Gastrocnemius medialis (tissue), 4 donors: ENCODE measurements around the gene TMEM214. TPM values are rescaled to one million over a fixed set of nuclear protein-coding genes. Genes with fewer than 3 reads are reported as not detected.

Experiments
- ATAC-seq, 2 donors: fragments of 150-250 bp; one replicate each; pipeline ENCODE4 v1.9.1; 2016
- DNase-seq, 2 donors: peaks; one replicate each; pipeline ENCODE4 v3.0.0-alpha.2; 2019
- H3K27ac ChIP-seq, 4 donors: fragments of 200-600 bp; sonication (generic); 1 replicate in 1 of 4; 2 replicates in 3 of 4; pipeline ENCODE4 v1.5.1; 2016 to 2018; ENCODE audit warnings: mild to moderate bottlenecking in 2 of 4, moderate library complexity in 1 of 4
- H3K27me3 ChIP-seq, 3 donors: fragments of 200-600 bp; sonication (generic) in 2 of 3; 1 replicate in 1 of 3; 2 replicates in 2 of 3; pipeline versions ENCODE4 v1.5.1 to v1.6.0; 2016 to 2019; ENCODE audit warnings: mild to moderate bottlenecking in 1 of 3, moderate library complexity in 1 of 3
- H3K36me3 ChIP-seq, 2 donors: fragments of 200-600 bp; sonication (generic) in 1 of 2; one replicate each; pipeline ENCODE4 v1.5.1; 2017 to 2018
- H3K4me1 ChIP-seq, 2 donors: fragments of 200-600 bp; sonication (generic) in 1 of 2; one replicate each; pipeline ENCODE4 v1.5.1; 2016 to 2017; ENCODE audit warnings: mild to moderate bottlenecking in 2 of 2
- H3K4me3 ChIP-seq, 4 donors: fragments of 200-600 bp; sonication (generic) in 3 of 4; 1 replicate in 1 of 4; 2 replicates in 3 of 4; pipeline ENCODE4 v1.5.1; 2016 to 2019; ENCODE audit warnings: mild to moderate bottlenecking in 2 of 4
- H3K9me3 ChIP-seq, 3 donors: fragments of 200-600 bp; sonication (generic) in 2 of 3; 1 replicate in 1 of 3; 2 replicates in 2 of 3; pipeline ENCODE4 v1.5.1; 2016 to 2019
- CTCF ChIP-seq, 5 experiments: fragments of 450-650 bp in 3 of 5; fragments of 200-600 bp in 2 of 5; sonication (generic) in 2 of 5; IDR thresholded peaks in 4 of 5; conservative IDR thresholded peaks in 1 of 5; 1 replicate in 4 of 5; 2 replicates in 1 of 5; pipeline ENCODE4 v1.5.1; 2016 to 2019; ENCODE audit warnings: antibody characterized with exemption in 5 of 5, mild to moderate bottlenecking in 3 of 5, moderate library complexity in 3 of 5
- POLR2A ChIP-seq, 2 donors: fragments of 450-650 bp; IDR thresholded peaks; one replicate each; pipeline ENCODE4 v1.6.1; 2017; ENCODE audit warnings: antibody characterized with exemption in 2 of 2, mild to moderate bottlenecking in 2 of 2, moderate library complexity in 2 of 2
- in situ Hi-C, 4 donors: fragments of 200-750 bp; cut with MboI; loops; one replicate each; pipeline versions ENCODE4 v1.15.0 to v1.8.0; 2017; ENCODE audit warnings: low sequenced_read_pairs in 4 of 4
- intact Hi-C: fragments of 100-400 bp; cut with DNase I; formaldehyde crosslinking; loops from one replicate; pipeline ENCODE4 v1.15.1; 2023; ENCODE audit warnings: low total_unique reads
- total RNA-seq, 4 donors: library from RNA; depleted of rRNA; stranded (reverse); fragments of >200 nt; gene quantifications; one replicate each; pipeline versions ENCODE4 v1.1.0 to v1.2.3, GENCODE V29; 2016

The TMEM214 gene
- total RNA-seq, 4 donors from 2014 or later = 20.0 to 37.7 (median 24.9) TPM

- in situ Hi-C loops (no loop called here), intact Hi-C loops (no loop called here)
- no peaks in the 10 kb centered on the region for H3K36me3 ChIP-seq
- no peaks in the 10 kb centered on the region for H3K27me3 ChIP-seq
- no peak overlapping the region for H3K27ac ChIP-seq
- H3K4me3 ChIP-seq = no peak overlapping the region
- no peaks in the 10 kb centered on the region for H3K4me1 ChIP-seq
- H3K9me3 ChIP-seq = no peaks in the 10 kb centered on the region
- DNase-seq (no peak), ATAC-seq (no peak)
- TF ChIP-seq POLR2A (IDR thresholded peaks at IDR 0.05) (no peak), CTCF (IDR thresholded peaks at IDR 0.05 in 4 of 5, conservative IDR thresholded peaks at IDR 0.05 in 1 of 5) (no peak)
Observed at GRCh38 chr2:26994983-26995382, 37.8 kb upstream of the TMEM214 start.

- no peaks in the 10 kb centered on the region for H3K27me3 ChIP-seq
- peaks cover 0 to 10% of the 10 kb centered on the region in 2 donors for H3K4me1 ChIP-seq
- H3K9me3 ChIP-seq = no peaks in the 10 kb centered on the region
- TF ChIP-seq CTCF (IDR thresholded peaks at IDR 0.05 in 4 of 5, conservative IDR thresholded peaks at IDR 0.05 in 1 of 5) (no peak), POLR2A (IDR thresholded peaks at IDR 0.05) (no peak)
- H3K27ac ChIP-seq = no peak overlapping the region
- intact Hi-C loops (no loop called here), in situ Hi-C loops (no loop called here)
- no peak overlapping the region for H3K4me3 ChIP-seq
- DNase-seq (no peak), ATAC-seq (no peak)
- H3K36me3 ChIP-seq = no peaks in the 10 kb centered on the region
Observed at GRCh38 chr2:26997394-26997793, 35.4 kb upstream of the TMEM214 start.

DNA sequence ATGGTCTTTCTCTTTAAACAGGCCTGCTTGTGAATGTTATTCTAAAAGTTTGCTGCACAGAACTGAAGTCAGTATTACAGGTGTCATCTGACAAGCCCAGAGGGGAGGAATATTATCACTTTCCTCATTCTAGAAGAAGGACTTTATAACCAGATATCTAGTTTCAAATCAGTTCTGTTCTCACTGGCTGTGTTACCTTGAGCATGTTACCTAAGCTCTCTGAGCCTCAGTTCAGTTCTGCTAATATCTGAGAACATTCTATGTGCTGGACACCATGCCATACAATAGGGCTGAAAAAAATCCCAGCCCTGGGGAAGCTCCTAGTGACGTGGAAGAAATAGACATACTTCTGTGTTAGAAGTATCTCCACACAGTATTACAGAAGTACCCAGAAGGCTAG lies 34.4 kb upstream of the TMEM214 start:
- no peak for ATAC-seq
- intact Hi-C loops = no loop called here

GRCh38 chr2:27000228-27000627 lies 32.5 kb upstream of the TMEM214 start:
- no peak for TF ChIP-seq POLR2A (IDR thresholded peaks at IDR 0.05)
- TF ChIP-seq CTCF (IDR thresholded peaks at IDR 0.05 in 4 of 5, conservative IDR thresholded peaks at IDR 0.05 in 1 of 5) = no peak
- intact Hi-C loops = no loop called here
- DNase-seq = no peak

More for the DNA sequence above, 34.4 kb upstream of the TMEM214 start:
- H3K27me3 ChIP-seq = no peaks in the 10 kb centered on the region
- no peaks in the 10 kb centered on the region for H3K36me3 ChIP-seq
- TF ChIP-seq POLR2A (IDR thresholded peaks at IDR 0.05) (no peak), CTCF (IDR thresholded peaks at IDR 0.05 in 4 of 5, conservative IDR thresholded peaks at IDR 0.05 in 1 of 5) (no peak)
- in situ Hi-C loops = no loop called here
- no peak for DNase-seq
- H3K9me3 ChIP-seq = no peaks in the 10 kb centered on the region
- H3K4me3 ChIP-seq = no peak overlapping the region
- peaks cover 0 to 10% of the 10 kb centered on the region in 2 donors for H3K4me1 ChIP-seq
- H3K27ac ChIP-seq = no peak overlapping the region

GRCh38 chr2:27000995-27001394 lies 31.8 kb upstream of the TMEM214 start:
- Histone ChIP-seq H3K36me3 (no peaks in the 10 kb centered on the region), H3K4me1 (peaks cover 0 to 15% of the 10 kb centered on the region in 2 donors), H3K27ac (no peak overlapping the region), H3K9me3 (no peaks in the 10 kb centered on the region), H3K4me3 (no peak overlapping the region), H3K27me3 (no peaks in the 10 kb centered on the region)
- intact Hi-C loops (no loop called here), in situ Hi-C loops (no loop called here)
- DNase-seq (no peak), ATAC-seq (peak; percentile 59 to 60)
- no peak for TF ChIP-seq POLR2A (IDR thresholded peaks at IDR 0.05)

More at GRCh38 chr2:27000228-27000627, 32.5 kb upstream of the TMEM214 start:
- ATAC-seq = no peak
- in situ Hi-C loops = no loop called here
- H3K9me3 ChIP-seq = no peaks in the 10 kb centered on the region
- no peaks in the 10 kb centered on the region for H3K36me3 ChIP-seq
- peaks cover 0 to 15% of the 10 kb centered on the region in 2 donors for H3K4me1 ChIP-seq
- no peak overlapping the region for H3K4me3 ChIP-seq
- peak overlapping the region in 1 of 4 donors; percentile 21 for H3K27ac ChIP-seq
- no peaks in the 10 kb centered on the region for H3K27me3 ChIP-seq
